ENCODE results near the gene AZIN2. TPM values are rescaled to one million over a fixed set of nuclear protein-coding genes. Genes with fewer than 3 reads are reported as not detected.

AZIN2 gene
- total and polyA plus RNA-seq, 10 donors = 1.4 to 8.3 (median 3.0) TPM

DNA sequence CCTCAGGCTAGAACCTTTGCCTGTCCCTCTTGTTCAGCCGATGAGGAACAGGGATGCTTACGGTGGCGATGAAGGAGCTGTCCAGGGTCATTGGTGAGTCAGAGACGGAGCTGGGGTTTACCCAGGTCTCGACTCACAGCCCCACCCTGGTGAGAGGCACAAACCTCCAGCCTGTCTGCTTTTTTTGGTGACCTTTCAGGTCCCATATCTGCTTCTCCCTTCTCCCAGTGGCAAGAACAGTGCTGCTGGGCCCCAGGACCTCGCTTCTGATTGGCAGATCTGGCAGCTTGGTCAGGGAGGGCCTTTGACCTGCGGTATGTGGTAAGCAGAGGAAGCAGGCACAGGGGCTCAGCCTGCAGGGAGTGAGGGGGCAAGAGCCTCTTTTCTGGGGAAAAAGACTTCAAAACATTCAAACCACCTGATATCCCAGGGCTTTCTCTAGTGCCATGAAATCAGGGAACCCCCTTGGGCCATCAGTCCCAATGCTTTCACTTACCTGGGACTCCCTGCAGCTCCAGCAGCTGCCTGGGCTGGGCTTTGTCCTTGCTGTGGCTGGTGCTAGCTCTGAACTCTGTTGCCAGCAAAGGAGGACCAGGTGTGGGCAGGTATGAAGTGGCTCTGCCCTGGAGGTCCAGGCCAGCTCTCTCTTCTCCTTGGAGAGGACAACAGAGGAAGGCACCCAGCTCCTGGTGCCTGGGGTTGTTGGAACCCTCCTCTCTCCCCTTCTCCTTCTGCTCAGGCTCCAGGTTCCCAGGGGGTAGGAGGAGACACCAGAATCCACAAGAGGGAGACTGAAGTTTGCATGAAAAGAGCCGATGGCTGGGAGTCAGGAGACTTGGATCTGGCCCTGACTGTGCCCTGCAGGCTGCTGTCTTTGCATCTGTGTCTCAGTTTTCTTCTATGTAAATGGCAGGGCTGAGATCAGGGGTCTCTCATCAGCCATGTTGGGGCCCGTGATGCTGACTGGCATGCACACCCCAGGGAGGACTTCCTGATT lies 59.5 kb downstream of the AZIN2 start:
- H3K27ac ChIP-seq = no peak overlapping the region
- peaks cover 0 to 19% (median 2%) of the 10 kb centered on the region in 6 donors for H3K36me3 ChIP-seq
- intact Hi-C loops (cut with DNase I; ENCODE audit: low total_unique reads) = no loop called here
- 59 to 74% (median 66%) methylated on average over 8 to 9 of the region's 9 CpGs for WGBS, 5 donors
- TF ChIP-seq POLR2A (IDR thresholded peaks at IDR 0.05) (no peak), POLR2AphosphoS5 (IDR thresholded peaks at IDR 0.05) (no peak)
- TF ChIP-seq, protein P1, sequence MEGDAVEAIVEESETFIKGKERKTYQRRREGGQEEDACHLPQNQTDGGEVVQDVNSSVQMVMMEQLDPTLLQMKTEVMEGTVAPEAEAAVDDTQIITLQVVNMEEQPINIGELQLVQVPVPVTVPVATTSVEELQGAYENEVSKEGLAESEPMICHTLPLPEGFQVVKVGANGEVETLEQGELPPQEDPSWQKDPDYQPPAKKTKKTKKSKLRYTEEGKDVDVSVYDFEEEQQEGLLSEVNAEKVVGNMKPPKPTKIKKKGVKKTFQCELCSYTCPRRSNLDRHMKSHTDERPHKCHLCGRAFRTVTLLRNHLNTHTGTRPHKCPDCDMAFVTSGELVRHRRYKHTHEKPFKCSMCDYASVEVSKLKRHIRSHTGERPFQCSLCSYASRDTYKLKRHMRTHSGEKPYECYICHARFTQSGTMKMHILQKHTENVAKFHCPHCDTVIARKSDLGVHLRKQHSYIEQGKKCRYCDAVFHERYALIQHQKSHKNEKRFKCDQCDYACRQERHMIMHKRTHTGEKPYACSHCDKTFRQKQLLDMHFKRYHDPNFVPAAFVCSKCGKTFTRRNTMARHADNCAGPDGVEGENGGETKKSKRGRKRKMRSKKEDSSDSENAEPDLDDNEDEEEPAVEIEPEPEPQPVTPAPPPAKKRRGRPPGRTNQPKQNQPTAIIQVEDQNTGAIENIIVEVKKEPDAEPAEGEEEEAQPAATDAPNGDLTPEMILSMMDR (IDR thresholded peaks at IDR 0.05 in 8 of 11, conservative IDR thresholded peaks at IDR 0.05 in 3 of 11) = no peak
- DNase-seq = no peak
- H3K4me3 ChIP-seq = no peak overlapping the region
- no peaks in the 10 kb centered on the region for H3K27me3 ChIP-seq (replicated peaks in 1 of 7)
- H3K9me3 ChIP-seq = no peaks in the 10 kb centered on the region
- H3K4me1 ChIP-seq = peaks cover 0 to 11% (median 0%) of the 10 kb centered on the region in 6 donors

DNA sequence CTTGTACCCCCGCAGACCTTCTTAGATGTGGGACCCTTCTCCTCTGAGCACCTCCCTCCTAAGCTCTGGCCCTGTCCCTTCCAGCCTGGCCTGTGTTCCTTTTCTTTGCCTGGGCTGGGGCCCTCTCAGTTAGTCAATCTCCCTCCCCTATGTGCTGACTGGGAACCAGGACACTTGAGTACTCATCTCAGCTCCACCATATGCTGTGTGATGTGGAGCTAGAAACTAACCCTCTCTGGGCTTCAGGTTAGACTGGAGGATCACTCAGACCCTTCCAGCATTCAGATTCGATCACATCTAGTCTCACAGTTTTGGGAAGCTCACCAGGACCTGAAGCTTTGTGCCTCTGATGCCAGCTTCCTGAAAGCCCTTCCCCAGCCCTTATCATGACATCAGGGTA lies 60.3 kb downstream of the AZIN2 start:
- WGBS, 5 donors = 63 to 88% (median 69%) methylated on average over 2 of the region's 2 CpGs
- Histone ChIP-seq H3K27me3 (replicated peaks in 1 of 7) (no peaks in the 10 kb centered on the region), H3K4me3 (no peak overlapping the region), H3K4me1 (peaks cover 0 to 11% (median 0%) of the 10 kb centered on the region in 6 donors), H3K27ac (no peak overlapping the region), H3K9me3 (no peaks in the 10 kb centered on the region), H3K36me3 (peaks cover 0 to 27% (median 7%) of the 10 kb centered on the region in 6 donors)
- intact Hi-C loops (cut with DNase I; ENCODE audit: low total_unique reads) = no loop called here
- no peak for TF ChIP-seq POLR2AphosphoS5 (IDR thresholded peaks at IDR 0.05)
- TF ChIP-seq POLR2A (IDR thresholded peaks at IDR 0.05) = no peak
- TF ChIP-seq, protein P1 (IDR thresholded peaks at IDR 0.05 in 8 of 11, conservative IDR thresholded peaks at IDR 0.05 in 3 of 11) = no peak
- DNase-seq = no peak

- TF ChIP-seq POLR2A (IDR thresholded peaks at IDR 0.05) (no peak), POLR2AphosphoS5 (IDR thresholded peaks at IDR 0.05) (no peak)
- TF ChIP-seq, protein P1 (IDR thresholded peaks at IDR 0.05 in 8 of 11, conservative IDR thresholded peaks at IDR 0.05 in 3 of 11) = no peak
- intact Hi-C loops (cut with DNase I; ENCODE audit: low total_unique reads) = no loop called here
- Histone ChIP-seq H3K27ac (no peak overlapping the region), H3K27me3 (replicated peaks in 1 of 7) (no peaks in the 10 kb centered on the region), H3K9me3 (no peaks in the 10 kb centered on the region), H3K36me3 (peaks cover 0 to 33% (median 11%) of the 10 kb centered on the region in 6 donors), H3K4me3 (no peak overlapping the region), H3K4me1 (peaks cover 0 to 11% (median 0%) of the 10 kb centered on the region in 6 donors)
- 55 to 84% (median 67%) methylated on average over 3 of the region's 3 CpGs for WGBS, 5 donors
- DNase-seq = no peak
These were observed 60.8 kb downstream of the AZIN2 start for GRCh38 chr1:33141781-33142180.

GRCh38 chr1:33142483-33143064 lies 61.6 kb downstream of the AZIN2 start:
- H3K9me3 ChIP-seq = no peaks in the 10 kb centered on the region
- intact Hi-C loops (cut with DNase I; ENCODE audit: low total_unique reads) = no loop called here
- no peak for DNase-seq
- no peak overlapping the region for H3K27ac ChIP-seq
- no peak overlapping the region for H3K4me3 ChIP-seq
- peaks cover 0 to 41% (median 15%) of the 10 kb centered on the region in 6 donors for H3K36me3 ChIP-seq
- WGBS, 5 donors = 81 to 94% (median 87%) methylated on average over 7 of the region's 7 CpGs
- no peaks in the 10 kb centered on the region for H3K27me3 ChIP-seq (replicated peaks in 1 of 7)
- H3K4me1 ChIP-seq = peaks cover 0 to 11% (median 0%) of the 10 kb centered on the region in 6 donors
- TF ChIP-seq POLR2A (IDR thresholded peaks at IDR 0.05) (no peak), POLR2AphosphoS5 (IDR thresholded peaks at IDR 0.05) (no peak)
- TF ChIP-seq, protein P1 (IDR thresholded peaks at IDR 0.05 in 8 of 11, conservative IDR thresholded peaks at IDR 0.05 in 3 of 11) = no peak

All from spleen (tissue), 11 donors.